ENCODE results near the gene PIAS2.

GRCh38 chr18:46939998-46940571, 22.8 kb upstream of the PIAS2 start:
- TF ChIP-seq YY1 (IDR thresholded peaks at IDR 0.05; ENCODE audit: low read depth) (no peak), EP300 (IDR thresholded peaks at IDR 0.05; ENCODE audit: borderline replicate concordance) (no peak), TEAD4 (IDR thresholded peaks at IDR 0.05) (no peak), CEBPB (IDR thresholded peaks at IDR 0.05) (no peak), TCF12 (IDR thresholded peaks at IDR 0.05; ENCODE audit: low read depth) (no peak), FOXM1 (IDR thresholded peaks at IDR 0.05; ENCODE audit: borderline replicate concordance, low read depth) (no peak), ZBTB7A (IDR thresholded peaks at IDR 0.05; ENCODE audit: low read depth) (no peak), EGR1 (IDR thresholded peaks at IDR 0.05) (no peak)
- TF ChIP-seq, protein P1, sequence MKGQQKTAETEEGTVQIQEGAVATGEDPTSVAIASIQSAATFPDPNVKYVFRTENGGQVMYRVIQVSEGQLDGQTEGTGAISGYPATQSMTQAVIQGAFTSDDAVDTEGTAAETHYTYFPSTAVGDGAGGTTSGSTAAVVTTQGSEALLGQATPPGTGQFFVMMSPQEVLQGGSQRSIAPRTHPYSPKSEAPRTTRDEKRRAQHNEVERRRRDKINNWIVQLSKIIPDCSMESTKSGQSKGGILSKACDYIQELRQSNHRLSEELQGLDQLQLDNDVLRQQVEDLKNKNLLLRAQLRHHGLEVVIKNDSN (IDR thresholded peaks at IDR 0.05), result no peak
- TF ChIP-seq, protein P2, sequence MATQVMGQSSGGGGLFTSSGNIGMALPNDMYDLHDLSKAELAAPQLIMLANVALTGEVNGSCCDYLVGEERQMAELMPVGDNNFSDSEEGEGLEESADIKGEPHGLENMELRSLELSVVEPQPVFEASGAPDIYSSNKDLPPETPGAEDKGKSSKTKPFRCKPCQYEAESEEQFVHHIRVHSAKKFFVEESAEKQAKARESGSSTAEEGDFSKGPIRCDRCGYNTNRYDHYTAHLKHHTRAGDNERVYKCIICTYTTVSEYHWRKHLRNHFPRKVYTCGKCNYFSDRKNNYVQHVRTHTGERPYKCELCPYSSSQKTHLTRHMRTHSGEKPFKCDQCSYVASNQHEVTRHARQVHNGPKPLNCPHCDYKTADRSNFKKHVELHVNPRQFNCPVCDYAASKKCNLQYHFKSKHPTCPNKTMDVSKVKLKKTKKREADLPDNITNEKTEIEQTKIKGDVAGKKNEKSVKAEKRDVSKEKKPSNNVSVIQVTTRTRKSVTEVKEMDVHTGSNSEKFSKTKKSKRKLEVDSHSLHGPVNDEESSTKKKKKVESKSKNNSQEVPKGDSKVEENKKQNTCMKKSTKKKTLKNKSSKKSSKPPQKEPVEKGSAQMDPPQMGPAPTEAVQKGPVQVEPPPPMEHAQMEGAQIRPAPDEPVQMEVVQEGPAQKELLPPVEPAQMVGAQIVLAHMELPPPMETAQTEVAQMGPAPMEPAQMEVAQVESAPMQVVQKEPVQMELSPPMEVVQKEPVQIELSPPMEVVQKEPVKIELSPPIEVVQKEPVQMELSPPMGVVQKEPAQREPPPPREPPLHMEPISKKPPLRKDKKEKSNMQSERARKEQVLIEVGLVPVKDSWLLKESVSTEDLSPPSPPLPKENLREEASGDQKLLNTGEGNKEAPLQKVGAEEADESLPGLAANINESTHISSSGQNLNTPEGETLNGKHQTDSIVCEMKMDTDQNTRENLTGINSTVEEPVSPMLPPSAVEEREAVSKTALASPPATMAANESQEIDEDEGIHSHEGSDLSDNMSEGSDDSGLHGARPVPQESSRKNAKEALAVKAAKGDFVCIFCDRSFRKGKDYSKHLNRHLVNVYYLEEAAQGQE (IDR thresholded peaks at IDR 0.05; ENCODE audit: low read depth), result no peak

All from Ishikawa (cell line).